ENCODE measurements around the gene MAU2. TPM values are rescaled to one million over a fixed set of nuclear protein-coding genes. Genes with fewer than 3 reads are reported as not detected.

MAU2 gene
- total RNA-seq, 1 donor from 2014 or later, result 35.0 TPM

DNA sequence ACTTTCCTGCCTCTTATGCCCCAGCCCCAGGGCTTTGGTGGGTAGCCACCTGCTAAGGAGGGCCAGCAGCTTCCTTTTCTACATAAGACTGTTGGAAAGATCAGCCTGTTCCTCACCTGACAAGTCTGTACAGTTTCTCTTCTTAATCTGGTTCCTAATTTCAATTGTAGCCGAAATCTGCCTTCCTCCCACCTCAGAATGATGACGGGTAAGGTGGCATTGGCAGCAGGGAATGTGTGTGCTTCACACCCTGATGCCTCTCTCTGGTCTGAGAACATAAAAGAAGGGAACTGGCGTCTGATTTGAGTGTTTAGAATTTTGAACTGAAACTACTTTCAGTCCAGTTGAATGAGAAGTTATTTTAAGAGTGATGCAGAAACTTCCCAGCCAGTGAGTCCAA lies 16.0 kb downstream of the MAU2 start:
- TF ChIP-seq, protein P1, sequence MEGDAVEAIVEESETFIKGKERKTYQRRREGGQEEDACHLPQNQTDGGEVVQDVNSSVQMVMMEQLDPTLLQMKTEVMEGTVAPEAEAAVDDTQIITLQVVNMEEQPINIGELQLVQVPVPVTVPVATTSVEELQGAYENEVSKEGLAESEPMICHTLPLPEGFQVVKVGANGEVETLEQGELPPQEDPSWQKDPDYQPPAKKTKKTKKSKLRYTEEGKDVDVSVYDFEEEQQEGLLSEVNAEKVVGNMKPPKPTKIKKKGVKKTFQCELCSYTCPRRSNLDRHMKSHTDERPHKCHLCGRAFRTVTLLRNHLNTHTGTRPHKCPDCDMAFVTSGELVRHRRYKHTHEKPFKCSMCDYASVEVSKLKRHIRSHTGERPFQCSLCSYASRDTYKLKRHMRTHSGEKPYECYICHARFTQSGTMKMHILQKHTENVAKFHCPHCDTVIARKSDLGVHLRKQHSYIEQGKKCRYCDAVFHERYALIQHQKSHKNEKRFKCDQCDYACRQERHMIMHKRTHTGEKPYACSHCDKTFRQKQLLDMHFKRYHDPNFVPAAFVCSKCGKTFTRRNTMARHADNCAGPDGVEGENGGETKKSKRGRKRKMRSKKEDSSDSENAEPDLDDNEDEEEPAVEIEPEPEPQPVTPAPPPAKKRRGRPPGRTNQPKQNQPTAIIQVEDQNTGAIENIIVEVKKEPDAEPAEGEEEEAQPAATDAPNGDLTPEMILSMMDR (IDR thresholded peaks at IDR 0.05), result no peak
- no peak for TF ChIP-seq EZH2phosphoT487 (IDR thresholded peaks at IDR 0.05)
- no peak for TF ChIP-seq EZH2 (IDR thresholded peaks at IDR 0.05)
- Histone ChIP-seq H3F3A (ENCODE audit: low read depth) (no peaks in the 10 kb centered on the region), H3K36me3 (peaks cover 4% of the 10 kb centered on the region), H3K27me3 (no peaks in the 10 kb centered on the region), H3K79me2 (ENCODE audit: low read depth) (no peaks in the 10 kb centered on the region), H3K4me1 (no peaks in the 10 kb centered on the region), H3K9ac (no peak overlapping the region), H3K4me2 (no peak overlapping the region), H2AFZ (replicated peaks) (no peak overlapping the region), H3K27ac (no peak overlapping the region), H3K4me3 (no peak overlapping the region), H4K20me1 (ENCODE audit: low read depth) (peaks cover 37% of the 10 kb centered on the region), H3K9me3 (ENCODE audit: low read depth) (no peaks in the 10 kb centered on the region)
- no peak overlapping the region for H3K4me3 Mint-ChIP-seq
- no peak overlapping the region for H3K27ac Mint-ChIP-seq
- no peaks in the 10 kb centered on the region for H3K27me3 Mint-ChIP-seq (ENCODE audit: insufficient read depth, low read depth)
- H3K36me3 Mint-ChIP-seq, result peaks cover 14% of the 10 kb centered on the region
- H3K9me3 Mint-ChIP-seq, result no peaks in the 10 kb centered on the region
- H3K4me1 Mint-ChIP-seq, result no peaks in the 10 kb centered on the region
- DNase-seq (ENCODE audit: low spot score), result no peak

GRCh38 chr19:19337120-19337519 lies 16.5 kb downstream of the MAU2 start:
- no peaks in the 10 kb centered on the region for H3K79me2 ChIP-seq (ENCODE audit: low read depth)
- Mint-ChIP-seq H3K4me3 (no peak overlapping the region), H3K36me3 (peaks cover 14% of the 10 kb centered on the region), H3K27ac (no peak overlapping the region), H3K9me3 (no peaks in the 10 kb centered on the region), H3K27me3 (ENCODE audit: insufficient read depth, low read depth) (no peaks in the 10 kb centered on the region), H3K4me1 (no peaks in the 10 kb centered on the region)
- DNase-seq (ENCODE audit: low spot score), result no peak
- TF ChIP-seq, protein P1 (IDR thresholded peaks at IDR 0.05), result no peak
- TF ChIP-seq EZH2phosphoT487 (IDR thresholded peaks at IDR 0.05), result no peak
- no peak for TF ChIP-seq EZH2 (IDR thresholded peaks at IDR 0.05)
- H3K4me2 ChIP-seq, result no peak overlapping the region
- no peak overlapping the region for H3K9ac ChIP-seq
- no peaks in the 10 kb centered on the region for H3K27me3 ChIP-seq
- no peak overlapping the region for H3K27ac ChIP-seq
- no peak overlapping the region for H2AFZ ChIP-seq (replicated peaks)
- no peaks in the 10 kb centered on the region for H3K4me1 ChIP-seq
- peaks cover under 1% of the 10 kb centered on the region for H3F3A ChIP-seq (ENCODE audit: low read depth)
- peaks cover 34% of the 10 kb centered on the region for H4K20me1 ChIP-seq (ENCODE audit: low read depth)
- no peak overlapping the region for H3K4me3 ChIP-seq
- H3K9me3 ChIP-seq (ENCODE audit: low read depth), result no peaks in the 10 kb centered on the region
- peaks cover 4% of the 10 kb centered on the region for H3K36me3 ChIP-seq

DNA sequence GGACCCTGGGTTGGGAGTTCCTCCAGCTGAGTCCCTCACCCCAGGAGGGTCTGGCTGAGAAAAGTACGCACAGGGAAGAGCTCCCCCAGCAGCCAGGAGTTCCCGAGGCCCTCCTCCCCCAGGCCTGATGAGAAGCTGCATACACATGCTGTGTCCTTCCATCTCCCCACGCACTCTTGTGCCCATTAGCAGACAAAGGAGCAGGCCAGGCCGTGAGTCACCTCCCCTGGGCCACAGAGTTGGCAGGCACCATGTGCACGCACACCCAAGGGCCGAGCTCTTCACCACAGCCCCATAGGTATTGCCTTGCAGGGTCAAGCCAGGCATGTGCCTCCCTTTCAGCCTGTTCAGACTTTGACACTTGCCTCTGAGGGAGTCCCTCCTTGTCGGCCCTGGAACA lies 17.5 kb downstream of the MAU2 start:
- no peaks in the 10 kb centered on the region for H3K27me3 ChIP-seq
- Mint-ChIP-seq H3K27me3 (ENCODE audit: insufficient read depth, low read depth) (no peaks in the 10 kb centered on the region), H3K36me3 (peaks cover 14% of the 10 kb centered on the region), H3K4me3 (no peak overlapping the region), H3K4me1 (no peaks in the 10 kb centered on the region), H3K9me3 (no peaks in the 10 kb centered on the region), H3K27ac (no peak overlapping the region)
- H3K4me3 ChIP-seq, result no peak overlapping the region
- H3K4me2 ChIP-seq, result no peak overlapping the region
- DNase-seq (ENCODE audit: low spot score), result no peak
- no peaks in the 10 kb centered on the region for H3K9me3 ChIP-seq (ENCODE audit: low read depth)
- H3K4me1 ChIP-seq, result no peaks in the 10 kb centered on the region
- H4K20me1 ChIP-seq (ENCODE audit: low read depth), result peaks cover 36% of the 10 kb centered on the region
- no peak overlapping the region for H3K27ac ChIP-seq
- H3F3A ChIP-seq (ENCODE audit: low read depth), result peaks cover 5% of the 10 kb centered on the region
- no peak overlapping the region for H3K9ac ChIP-seq
- peaks cover 4% of the 10 kb centered on the region for H3K36me3 ChIP-seq
- no peak for TF ChIP-seq EZH2 (IDR thresholded peaks at IDR 0.05)
- TF ChIP-seq, protein P1 (IDR thresholded peaks at IDR 0.05), result no peak
- TF ChIP-seq EZH2phosphoT487 (IDR thresholded peaks at IDR 0.05), result no peak
- H3K79me2 ChIP-seq (ENCODE audit: low read depth), result no peaks in the 10 kb centered on the region
- H2AFZ ChIP-seq (replicated peaks), result no peak overlapping the region

Data from neural progenitor cell (in vitro differentiated cells).